ENCODE data around the gene PGAP6. TPM values are rescaled to one million over a fixed set of nuclear protein-coding genes. Genes with fewer than 3 reads are reported as not detected.
"Not testable (repeated sequence)": the region's sequence is repeated elsewhere in the genome, so short reads cannot be mapped to it uniquely, and the experiment has no call there.

PGAP6 gene
- total RNA-seq, 1 donor from 2014 or later = 80.5 TPM

GRCh38 chr16:350203-350602 is 31.6 kb downstream of the PGAP6 start:
- Histone ChIP-seq H3K4me1 (ENCODE audit: insufficient read depth, low read length) (peaks cover 9% of the 10 kb centered on the region), H3K4me3 (ENCODE audit: insufficient read depth, low read depth, low read length) (no peak overlapping the region), H3K9me3 (ENCODE audit: insufficient read depth, low read depth, low read length) (no peaks in the 10 kb centered on the region), H2AFZ (ENCODE audit: low read depth, low read length) (no peak overlapping the region), H3K4me2 (ENCODE audit: low read length) (no peak overlapping the region), H4K20me1 (ENCODE audit: insufficient read depth, low read length) (peaks cover 51% of the 10 kb centered on the region), H3K9ac (ENCODE audit: low read length) (no peak overlapping the region), H3K27me3 (ENCODE audit: insufficient read depth, low read length) (no peaks in the 10 kb centered on the region), H3K27ac (ENCODE audit: low read depth, low read length) (no peak overlapping the region), H3K79me2 (ENCODE audit: insufficient read depth, low read length) (peaks cover 58% of the 10 kb centered on the region), H3K36me3 (ENCODE audit: insufficient read depth, low read length) (peaks cover 6% of the 10 kb centered on the region)
- no peak for TF ChIP-seq CTCF (IDR thresholded peaks at IDR 0.05; ENCODE audit: insufficient read depth, low read depth, low read length)
- no peak for TF ChIP-seq EZH2 (IDR thresholded peaks at IDR 0.05; ENCODE audit: insufficient read depth, low read length)
- DNase-seq (ENCODE audit: low read depth) (no peak), FAIRE-seq (no peak)
- H3K27me3 Mint-ChIP-seq (ENCODE audit: low read depth, unreplicated experiment) = no peaks in the 10 kb centered on the region
- H3K27ac Mint-ChIP-seq (ENCODE audit: unreplicated experiment) = peak overlapping the region; percentile 48
- peaks cover 28% of the 10 kb centered on the region for H3K4me1 Mint-ChIP-seq (ENCODE audit: low read depth, unreplicated experiment)
- peaks cover 11% of the 10 kb centered on the region for H3K36me3 Mint-ChIP-seq (ENCODE audit: low read depth, unreplicated experiment)
- no peaks in the 10 kb centered on the region for H3K9me3 Mint-ChIP-seq (ENCODE audit: unreplicated experiment)
- H3K4me3 Mint-ChIP-seq (ENCODE audit: unreplicated experiment) = peak overlapping the region; percentile 91

DNA sequence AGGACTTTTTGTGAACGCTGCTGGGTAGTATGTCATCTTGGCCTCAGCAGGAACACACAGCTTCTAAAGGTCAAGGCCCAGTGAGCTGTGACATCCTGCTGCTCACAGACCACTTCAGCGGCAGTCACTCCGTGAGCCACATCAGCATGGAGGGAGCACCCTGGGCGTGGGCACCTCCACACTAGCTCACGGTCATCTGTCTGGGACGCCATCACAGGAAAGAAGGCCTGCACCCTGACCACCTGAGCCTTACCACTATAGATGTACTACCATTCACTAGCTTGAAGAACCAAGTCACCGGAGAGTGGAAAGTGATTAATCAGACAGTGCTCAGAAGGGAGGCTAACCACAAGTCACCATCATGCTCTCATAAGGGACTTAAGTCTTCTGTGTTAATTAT is 32.6 kb downstream of the PGAP6 start:
- Mint-ChIP-seq H3K27me3 (ENCODE audit: low read depth, unreplicated experiment) (no peaks in the 10 kb centered on the region), H3K27ac (ENCODE audit: unreplicated experiment) (no peak overlapping the region), H3K36me3 (ENCODE audit: low read depth, unreplicated experiment) (peaks cover 15% of the 10 kb centered on the region), H3K4me3 (ENCODE audit: unreplicated experiment) (no peak overlapping the region), H3K9me3 (ENCODE audit: unreplicated experiment) (no peaks in the 10 kb centered on the region), H3K4me1 (ENCODE audit: low read depth, unreplicated experiment) (peaks cover 32% of the 10 kb centered on the region)
- Histone ChIP-seq H3K9ac (ENCODE audit: low read length) (no peak overlapping the region), H3K9me3 (ENCODE audit: insufficient read depth, low read depth, low read length) (no peaks in the 10 kb centered on the region), H3K27me3 (ENCODE audit: insufficient read depth, low read length) (no peaks in the 10 kb centered on the region), H3K4me1 (ENCODE audit: insufficient read depth, low read length) (peaks cover 9% of the 10 kb centered on the region), H3K4me3 (ENCODE audit: insufficient read depth, low read depth, low read length) (no peak overlapping the region), H4K20me1 (ENCODE audit: insufficient read depth, low read length) (peaks cover 61% of the 10 kb centered on the region), H3K79me2 (ENCODE audit: insufficient read depth, low read length) (peaks cover 67% of the 10 kb centered on the region), H2AFZ (ENCODE audit: low read depth, low read length) (no peak overlapping the region), H3K36me3 (ENCODE audit: insufficient read depth, low read length) (peaks cover 6% of the 10 kb centered on the region), H3K4me2 (ENCODE audit: low read length) (no peak overlapping the region), H3K27ac (ENCODE audit: low read depth, low read length) (no peak overlapping the region)
- FAIRE-seq = no peak
- DNase-seq (ENCODE audit: low read depth) = no peak
- TF ChIP-seq EZH2 (IDR thresholded peaks at IDR 0.05; ENCODE audit: insufficient read depth, low read length) (no peak), CTCF (IDR thresholded peaks at IDR 0.05; ENCODE audit: insufficient read depth, low read depth, low read length) (no peak)

DNA sequence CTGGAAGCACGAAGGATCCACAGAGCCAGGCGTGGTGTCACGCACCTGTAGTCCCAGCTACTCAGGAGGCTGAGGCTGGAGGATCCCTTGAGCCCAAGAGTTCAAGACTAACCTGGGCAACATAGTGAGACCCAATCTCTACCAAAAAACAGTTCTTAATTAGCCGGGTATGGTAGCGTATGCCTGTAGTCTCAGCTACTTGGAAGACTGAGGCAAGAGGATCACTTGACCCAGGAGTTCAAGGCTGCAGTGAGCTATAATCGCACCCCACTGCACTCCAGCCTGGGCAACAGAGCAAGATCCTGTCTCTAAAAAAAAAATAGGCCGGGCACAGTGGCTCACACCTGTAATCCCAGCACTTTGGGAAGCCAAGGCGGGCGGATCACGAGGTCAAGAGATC is 33.3 kb downstream of the PGAP6 start:
- not testable (repeated sequence) for H3K4me2 ChIP-seq (ENCODE audit: low read length); H3K4me1 ChIP-seq (ENCODE audit: insufficient read depth, low read length); FAIRE-seq; DNase-seq (ENCODE audit: low read depth); H3K27ac Mint-ChIP-seq (ENCODE audit: unreplicated experiment); H3K4me3 Mint-ChIP-seq (ENCODE audit: unreplicated experiment); H3K27me3 Mint-ChIP-seq (ENCODE audit: low read depth, unreplicated experiment); H3K27me3 ChIP-seq (ENCODE audit: insufficient read depth, low read length); H3K27ac ChIP-seq (ENCODE audit: low read depth, low read length); H2AFZ ChIP-seq (ENCODE audit: low read depth, low read length); H3K9ac ChIP-seq (ENCODE audit: low read length); H3K36me3 ChIP-seq (ENCODE audit: insufficient read depth, low read length); H3K9me3 ChIP-seq (ENCODE audit: insufficient read depth, low read depth, low read length); H3K4me3 ChIP-seq (ENCODE audit: insufficient read depth, low read depth, low read length); H3K9me3 Mint-ChIP-seq (ENCODE audit: unreplicated experiment)
- Histone ChIP-seq H3K79me2 (ENCODE audit: insufficient read depth, low read length) (peaks cover 73% of the 10 kb centered on the region), H4K20me1 (ENCODE audit: insufficient read depth, low read length) (peaks cover 61% of the 10 kb centered on the region)
- Mint-ChIP-seq H3K4me1 (ENCODE audit: low read depth, unreplicated experiment) (peaks cover 32% of the 10 kb centered on the region), H3K36me3 (ENCODE audit: low read depth, unreplicated experiment) (peaks cover 16% of the 10 kb centered on the region)

Data from astrocyte (in vitro differentiated cells and primary cell).